Measurements from ENCODE around the gene TMEM167A. TPM values are rescaled to one million over a fixed set of nuclear protein-coding genes. Genes with fewer than 3 reads are reported as not detected.

Gene TMEM167A
- total and polyA plus RNA-seq, 2 donors (not counting 1 experiment from before 2014, with no cell fraction given) = 9.2 to 41.2 TPM

- Mint-ChIP-seq H3K27me3 (no peaks in the 10 kb centered on the region), H3K9me3 (ENCODE audit: insufficient read depth) (peaks cover 16% of the 10 kb centered on the region), H3K4me3 (no peak overlapping the region), H3K27ac (no peak overlapping the region), H3K4me1 (peaks cover 12% of the 10 kb centered on the region)
- no peak for DNase-seq
- Histone ChIP-seq H3K9ac (ENCODE audit: low read length) (no peak overlapping the region), H3K36me3 (replicated peaks in 1 of 2; ENCODE audit: control extremely low read depth in 1 of 2, control insufficient read depth in 1 of 2, extremely low read depth in 1 of 2, insufficient read depth in 2 of 2, low read length in 1 of 2) (no peaks in the 10 kb centered on the region), H2AFZ (ENCODE audit: insufficient read depth, low read depth, low read length, poor library complexity, severe bottlenecking) (no peak overlapping the region), H4K20me1 (ENCODE audit: control insufficient read depth, insufficient read depth, low read length, poor library complexity, severe bottlenecking) (no peaks in the 10 kb centered on the region), H3K9me3 (ENCODE audit: control extremely low read depth in 1 of 3, control insufficient read depth in 2 of 3, insufficient read depth in 1 of 3, low read length in 2 of 3) (peaks cover 1 to 16% (median 5%) of the 10 kb centered on the region in 3 donors), H3K4me1 (ENCODE audit: control insufficient read depth in 2 of 2, insufficient read depth in 2 of 2, low read length in 2 of 2) (peaks cover 0 to 10% of the 10 kb centered on the region in 2 donors), H3K27ac (ENCODE audit: low read length in 2 of 2) (no peak overlapping the region), H3K79me2 (ENCODE audit: control insufficient read depth, insufficient read depth, low read length) (peaks cover 24% of the 10 kb centered on the region), H3K4me3 (ENCODE audit: control extremely low read depth in 1 of 5, extremely low read depth in 1 of 5, insufficient read depth in 1 of 5, low read depth in 2 of 5, low read length in 4 of 5) (no peak overlapping the region), H3K27me3 (replicated peaks in 1 of 4; ENCODE audit: control extremely low read depth in 1 of 4, control insufficient read depth in 3 of 4, insufficient read depth in 4 of 4, low read length in 3 of 4) (no peaks in the 10 kb centered on the region), H3K4me2 (replicated peaks; ENCODE audit: low read depth, low read length, poor library complexity, severe bottlenecking) (no peak overlapping the region)
- 93% methylated on average over 2 of the region's 3 CpGs for WGBS (ENCODE audit: insufficient coverage)
- TF ChIP-seq CTCF (IDR thresholded peaks at IDR 0.05) = no peak
- no peak for TF ChIP-seq EZH2 (IDR thresholded peaks at IDR 0.05; ENCODE audit: borderline replicate concordance, insufficient read depth, low read depth, low read length, poor library complexity, severe bottlenecking)
- intact Hi-C loops (cut with micrococcal nuclease) = no loop called here
- ATAC-seq (ENCODE audit: low read depth) = no peak
- POLR2A ChIA-PET = no interaction called here
- CTCF ChIA-PET = no interaction called here
Measured at GRCh38 chr5:83090169-83090568, 13.0 kb upstream of the TMEM167A start.

GRCh38 chr5:83085106-83085505 is 7.9 kb upstream of the TMEM167A start:
- intact Hi-C loops (cut with micrococcal nuclease) = no loop called here
- Mint-ChIP-seq H3K4me1 (no peaks in the 10 kb centered on the region), H3K27ac (no peak overlapping the region), H3K27me3 (no peaks in the 10 kb centered on the region), H3K4me3 (no peak overlapping the region), H3K9me3 (ENCODE audit: insufficient read depth) (no peaks in the 10 kb centered on the region)
- Histone ChIP-seq H3K27ac (ENCODE audit: low read length in 2 of 2) (no peak overlapping the region), H4K20me1 (ENCODE audit: control insufficient read depth, insufficient read depth, low read length, poor library complexity, severe bottlenecking) (no peaks in the 10 kb centered on the region), H3K9ac (ENCODE audit: low read length) (no peak overlapping the region), H3K4me3 (ENCODE audit: control extremely low read depth in 1 of 5, extremely low read depth in 1 of 5, insufficient read depth in 1 of 5, low read depth in 2 of 5, low read length in 4 of 5) (no peak overlapping the region), H3K4me1 (ENCODE audit: control insufficient read depth in 2 of 2, insufficient read depth in 2 of 2, low read length in 2 of 2) (no peaks in the 10 kb centered on the region), H3K4me2 (replicated peaks; ENCODE audit: low read depth, low read length, poor library complexity, severe bottlenecking) (no peak overlapping the region), H3K36me3 (replicated peaks in 1 of 2; ENCODE audit: control extremely low read depth in 1 of 2, control insufficient read depth in 1 of 2, extremely low read depth in 1 of 2, insufficient read depth in 2 of 2, low read length in 1 of 2) (no peaks in the 10 kb centered on the region), H3K79me2 (ENCODE audit: control insufficient read depth, insufficient read depth, low read length) (peaks cover 47% of the 10 kb centered on the region), H2AFZ (ENCODE audit: insufficient read depth, low read depth, low read length, poor library complexity, severe bottlenecking) (no peak overlapping the region), H3K9me3 (ENCODE audit: control extremely low read depth in 1 of 3, control insufficient read depth in 2 of 3, insufficient read depth in 1 of 3, low read length in 2 of 3) (peaks cover 0 to 3% (median 0%) of the 10 kb centered on the region in 3 donors), H3K27me3 (replicated peaks in 1 of 4; ENCODE audit: control extremely low read depth in 1 of 4, control insufficient read depth in 3 of 4, insufficient read depth in 4 of 4, low read length in 3 of 4) (no peaks in the 10 kb centered on the region)
- POLR2A ChIA-PET = no interaction called here
- WGBS (ENCODE audit: insufficient coverage) = 100% methylated on average over 1 of the region's 2 CpGs
- ATAC-seq (ENCODE audit: low read depth) (no peak), DNase-seq (no peak)
- CTCF ChIA-PET = interaction anchor here (1.3 kb wide), 1 partner anchor 11 kb away, joined by 3 read pairs; no protein-coding TSS in a partner anchor
- TF ChIP-seq EZH2 (IDR thresholded peaks at IDR 0.05; ENCODE audit: borderline replicate concordance, insufficient read depth, low read depth, low read length, poor library complexity, severe bottlenecking) = no peak
- TF ChIP-seq CTCF (IDR thresholded peaks at IDR 0.05) = no peak
